Neural crest cell (in vitro differentiated cells): ENCODE results near the gene TFAP2D. TPM values are rescaled to one million over a fixed set of nuclear protein-coding genes. Genes with fewer than 3 reads are reported as not detected.

Source experiments
- DNase-seq: peaks from one replicate; pipeline ENCODE4 v3.0.0; 2021; ENCODE audit warnings: low read depth, mixed read lengths, low spot score
- H3K27ac Mint-ChIP-seq: one replicate; pipeline ENCODE4 v1.8.0; 2021; ENCODE audit warnings: mild to moderate bottlenecking, mixed read lengths; ENCODE audit not compliant: unreplicated experiment
- H3K27me3 Mint-ChIP-seq: 2 replicates; pipeline ENCODE4 v1.8.0; 2021; ENCODE audit warnings: low read depth, mild to moderate bottlenecking, mixed read lengths
- H3K36me3 Mint-ChIP-seq: 2 replicates; pipeline ENCODE4 v1.8.0; 2021; ENCODE audit warnings: low read depth, mild to moderate bottlenecking, mixed read lengths
- H3K4me1 Mint-ChIP-seq: 2 replicates; pipeline ENCODE4 v1.8.0; 2021; ENCODE audit warnings: mixed read lengths
- H3K4me3 Mint-ChIP-seq: one replicate; pipeline ENCODE4 v1.8.0; 2021; ENCODE audit warnings: mild to moderate bottlenecking, mixed read lengths
- H3K9me3 Mint-ChIP-seq: 2 replicates; pipeline ENCODE4 v1.8.0; 2021; ENCODE audit warnings: mixed read lengths
- total RNA-seq: library from RNA; stranded (reverse); gene quantifications from 2 replicates; pipeline ENCODE4 v1.2.1, GENCODE V29; 2021
- TF ChIP-seq, protein P1 (sequence below): fragments of 200-600 bp; sonication (generic); conservative IDR thresholded peaks from 2 replicates; pipeline ENCODE4 v1.5.0; 2021; ENCODE audit warnings: antibody characterized with exemption, mild to moderate bottlenecking

Gene TFAP2D
- total RNA-seq, 1 donor from 2014 or later, result not detected

- Mint-ChIP-seq H3K4me3 (no peak overlapping the region), H3K4me1 (no peaks in the 10 kb centered on the region), H3K27ac (no peak overlapping the region), H3K9me3 (no peaks in the 10 kb centered on the region), H3K36me3 (no peaks in the 10 kb centered on the region), H3K27me3 (peaks cover 88% of the 10 kb centered on the region)
- DNase-seq, result no peak
- TF ChIP-seq, protein P1, sequence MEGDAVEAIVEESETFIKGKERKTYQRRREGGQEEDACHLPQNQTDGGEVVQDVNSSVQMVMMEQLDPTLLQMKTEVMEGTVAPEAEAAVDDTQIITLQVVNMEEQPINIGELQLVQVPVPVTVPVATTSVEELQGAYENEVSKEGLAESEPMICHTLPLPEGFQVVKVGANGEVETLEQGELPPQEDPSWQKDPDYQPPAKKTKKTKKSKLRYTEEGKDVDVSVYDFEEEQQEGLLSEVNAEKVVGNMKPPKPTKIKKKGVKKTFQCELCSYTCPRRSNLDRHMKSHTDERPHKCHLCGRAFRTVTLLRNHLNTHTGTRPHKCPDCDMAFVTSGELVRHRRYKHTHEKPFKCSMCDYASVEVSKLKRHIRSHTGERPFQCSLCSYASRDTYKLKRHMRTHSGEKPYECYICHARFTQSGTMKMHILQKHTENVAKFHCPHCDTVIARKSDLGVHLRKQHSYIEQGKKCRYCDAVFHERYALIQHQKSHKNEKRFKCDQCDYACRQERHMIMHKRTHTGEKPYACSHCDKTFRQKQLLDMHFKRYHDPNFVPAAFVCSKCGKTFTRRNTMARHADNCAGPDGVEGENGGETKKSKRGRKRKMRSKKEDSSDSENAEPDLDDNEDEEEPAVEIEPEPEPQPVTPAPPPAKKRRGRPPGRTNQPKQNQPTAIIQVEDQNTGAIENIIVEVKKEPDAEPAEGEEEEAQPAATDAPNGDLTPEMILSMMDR, result no peak
These were observed 21.4 kb upstream of the TFAP2D start for GRCh38 chr6:50691814-50692495.

- H3K36me3 Mint-ChIP-seq, result no peaks in the 10 kb centered on the region
- H3K4me1 Mint-ChIP-seq, result no peaks in the 10 kb centered on the region
- TF ChIP-seq, protein P1, result no peak
- H3K27me3 Mint-ChIP-seq, result peaks cover 94% of the 10 kb centered on the region
- DNase-seq, result no peak
- H3K9me3 Mint-ChIP-seq, result no peaks in the 10 kb centered on the region
- H3K4me3 Mint-ChIP-seq, result no peak overlapping the region
- no peak overlapping the region for H3K27ac Mint-ChIP-seq
These were observed 14.8 kb upstream of the TFAP2D start for GRCh38 chr6:50698546-50698945.

GRCh38 chr6:50699051-50699775, 14.1 kb upstream of the TFAP2D start:
- TF ChIP-seq, protein P1, result no peak
- peaks cover 94% of the 10 kb centered on the region for H3K27me3 Mint-ChIP-seq
- H3K4me1 Mint-ChIP-seq, result no peaks in the 10 kb centered on the region
- no peak overlapping the region for H3K4me3 Mint-ChIP-seq
- no peak overlapping the region for H3K27ac Mint-ChIP-seq
- H3K9me3 Mint-ChIP-seq, result no peaks in the 10 kb centered on the region
- DNase-seq, result no peak
- no peaks in the 10 kb centered on the region for H3K36me3 Mint-ChIP-seq

DNA sequence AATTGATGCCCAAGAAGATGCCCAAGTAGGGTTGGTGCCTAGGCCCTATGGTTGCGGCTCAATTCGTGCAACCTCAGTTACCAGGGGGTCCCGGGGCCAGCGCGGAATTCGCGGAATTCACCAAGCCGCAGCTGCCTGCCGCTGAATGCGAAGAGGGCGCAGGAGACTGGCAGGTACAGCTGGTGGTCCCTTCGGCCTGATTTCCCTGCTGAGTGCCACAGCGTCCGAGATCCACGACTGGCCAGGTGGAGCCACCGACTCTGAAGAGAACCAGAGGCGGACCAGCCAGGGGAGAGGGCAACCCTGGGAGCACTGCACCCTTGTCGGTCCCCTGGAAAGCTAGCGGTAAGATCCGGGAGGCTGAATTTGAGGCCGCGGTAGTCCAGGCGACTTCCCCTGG, 6.8 kb upstream of the TFAP2D start:
- Mint-ChIP-seq H3K27me3 (peaks cover 100% of the 10 kb centered on the region), H3K36me3 (no peaks in the 10 kb centered on the region), H3K27ac (no peak overlapping the region), H3K4me3 (no peak overlapping the region), H3K4me1 (no peaks in the 10 kb centered on the region), H3K9me3 (no peaks in the 10 kb centered on the region)
- TF ChIP-seq, protein P1, result no peak
- no peak for DNase-seq

DNA sequence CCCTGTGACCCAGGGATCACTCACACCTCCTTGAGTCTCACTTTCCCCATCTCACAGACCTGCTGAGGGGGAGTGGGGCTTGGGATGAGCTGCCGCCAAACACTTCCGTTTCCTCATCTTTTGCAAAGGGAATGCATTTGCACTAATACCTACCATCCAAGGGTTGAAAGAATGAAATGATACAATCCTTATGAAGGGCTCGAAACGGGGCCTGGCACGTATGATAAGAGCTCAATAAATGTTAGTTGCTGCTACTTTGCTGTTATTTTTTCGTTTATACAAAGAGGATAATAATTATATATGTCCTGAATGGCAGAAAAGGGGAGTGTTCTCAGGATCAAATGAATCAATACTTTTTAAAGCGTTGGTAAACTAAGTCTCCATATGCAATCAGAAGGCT, 6.1 kb upstream of the TFAP2D start:
- no peaks in the 10 kb centered on the region for H3K9me3 Mint-ChIP-seq
- no peak overlapping the region for H3K27ac Mint-ChIP-seq
- TF ChIP-seq, protein P1, result no peak
- no peaks in the 10 kb centered on the region for H3K36me3 Mint-ChIP-seq
- H3K4me1 Mint-ChIP-seq, result no peaks in the 10 kb centered on the region
- no peak for DNase-seq
- H3K27me3 Mint-ChIP-seq, result peaks cover 100% of the 10 kb centered on the region
- H3K4me3 Mint-ChIP-seq, result no peak overlapping the region
